Measurements from ENCODE around the gene DNASE1. TPM values are rescaled to one million over a fixed set of nuclear protein-coding genes. Genes with fewer than 3 reads are reported as not detected.

The DNASE1 gene
- polyA plus RNA-seq, 1 of the 3 experiments (the other 2 are of a cell fraction) = 19.8 TPM

GRCh38 chr16:3611146-3611975, 43.1 kb upstream of the DNASE1 start, which contains the start of gene SLX4:
TSS of gene SLX4 (minus strand) at chr16:3611606. CDS start at chr16:3608964, 2,642 bp downstream.
- peaks cover 10 to 12% of the 10 kb centered on the region in 2 experiments for H3K4me1 ChIP-seq (ENCODE audit: control insufficient read depth in 1 of 2, insufficient read depth in 2 of 2, low read depth in 1 of 2, low read length in 1 of 2)
- H3K4me3 ChIP-seq (ENCODE audit: low read depth in 2 of 2, low read length in 1 of 2) = peak within 1 kb of the TSS; percentile 71 to 98
- WGBS (ENCODE audit: low lambda C conversion rate) = 0% methylated on average over 16 of the region's 86 CpGs
- peaks cover 6 to 8% of the 10 kb centered on the region in 2 experiments for H3K36me3 ChIP-seq (replicated peaks in 1 of 2; ENCODE audit: control insufficient read depth in 1 of 2, insufficient read depth in 2 of 2, low read length in 1 of 2)
- H3K9ac ChIP-seq = peak within 1 kb of the TSS; percentile 86
- peak within 1 kb of the TSS; percentile 97 for H3K4me2 ChIP-seq
- H3K9me2 ChIP-seq = no peaks in the 10 kb centered on the region
- H3K27me3 ChIP-seq (ENCODE audit: insufficient read depth) = no peaks in the 10 kb centered on the region
- peak within 1 kb of the TSS; percentile 98 for H2AFZ ChIP-seq (ENCODE audit: low read depth)
- CTCF ChIA-PET = interaction anchor here (0.8 to 0.9 kb wide), 2 partner anchors 79 to 143 kb away, joined by 3 read pairs; no protein-coding TSS in a partner anchor
- H3F3A ChIP-seq (replicated peaks; ENCODE audit: insufficient read depth) = no peaks in the 10 kb centered on the region
- no peaks in the 10 kb centered on the region for H3K9me3 ChIP-seq
- peaks cover 57% of the 10 kb centered on the region for H3K79me2 ChIP-seq (ENCODE audit: insufficient read depth)
- POLR2A ChIA-PET = no interaction called here
- peak; percentile 100 for DNase-seq
- H3K27ac ChIP-seq (ENCODE audit: low read depth in 2 of 2, low read length in 1 of 2) = peak within 1 kb of the TSS; percentile 63 to 83; a peak in 3 of 4 replicates
- no peaks in the 10 kb centered on the region for H4K20me1 ChIP-seq (ENCODE audit: insufficient read depth)
- TF ChIP-seq MAX (IDR thresholded peaks at IDR 0.05; ENCODE audit: low read depth) (peak; percentile 34; the same call in 1 of the 2 replicates), YY1 (IDR thresholded peaks at IDR 0.05; ENCODE audit: low read depth) (peak; percentile 25; the same call in 1 of the 2 replicates), SIN3A (IDR thresholded peaks at IDR 0.05; ENCODE audit: borderline replicate concordance, low read depth, low read length) (no peak; the same call in 1 of the 2 replicates), RAD21 (IDR thresholded peaks at IDR 0.05; ENCODE audit: low read length) (no peak), FOXJ3 (CRISPR knock-in tag; IDR thresholded peaks at IDR 0.05) (no peak), RCOR1 (IDR thresholded peaks at IDR 0.05; ENCODE audit: low read length) (peak; percentile 54; the same call in 1 of the 2 replicates), GATA2 (CRISPR knock-in tag; IDR thresholded peaks at IDR 0.05) (no peak), POLR2AphosphoS5 (IDR thresholded peaks at IDR 0.05; ENCODE audit: low read depth, low read length) (peak; percentile 58; the same call in 1 of the 2 replicates), FOXM1 (IDR thresholded peaks at IDR 0.05; ENCODE audit: low read depth) (no peak), MXI1 (IDR thresholded peaks at IDR 0.05; ENCODE audit: low read depth, low read length) (peak; percentile 63), ELF1 (IDR thresholded peaks at IDR 0.05) (peak; percentile 76), TCF12 (IDR thresholded peaks at IDR 0.05) (no peak), REST (IDR thresholded peaks at IDR 0.05; ENCODE audit: low read depth, low read length) (no peak), CTCF (IDR thresholded peaks at IDR 0.05) (no peak), GABPA (IDR thresholded peaks at IDR 0.05; ENCODE audit: low read depth) (peak; percentile 76), NRF1 (IDR thresholded peaks at IDR 0.05; ENCODE audit: low read depth, low read length) (peak; percentile 99), MEF2A (IDR thresholded peaks at IDR 0.05; ENCODE audit: borderline replicate concordance, low read depth) (no peak), FOSL2 (IDR thresholded peaks at IDR 0.05; ENCODE audit: borderline replicate concordance, low read depth) (no peak), TEAD4 (IDR thresholded peaks at IDR 0.05; ENCODE audit: borderline replicate concordance, insufficient read depth) (no peak), USF1 (IDR thresholded peaks at IDR 0.05; ENCODE audit: borderline replicate concordance, low read depth) (no peak)

Measured in SK-N-SH (cell line).